Measurements from ENCODE around the gene KIF21A. TPM values are rescaled to one million over a fixed set of nuclear protein-coding genes. Genes with fewer than 3 reads are reported as not detected.
A peak's percentile ranks its signal among the peaks of the same experiment; 100 is the strongest.

KIF21A gene
- total and polyA plus RNA-seq, 2 of the 13 experiments (the other 11 are each of a cell fraction or from before 2014, with no cell fraction given) = 20.6 to 39.7 TPM

DNA sequence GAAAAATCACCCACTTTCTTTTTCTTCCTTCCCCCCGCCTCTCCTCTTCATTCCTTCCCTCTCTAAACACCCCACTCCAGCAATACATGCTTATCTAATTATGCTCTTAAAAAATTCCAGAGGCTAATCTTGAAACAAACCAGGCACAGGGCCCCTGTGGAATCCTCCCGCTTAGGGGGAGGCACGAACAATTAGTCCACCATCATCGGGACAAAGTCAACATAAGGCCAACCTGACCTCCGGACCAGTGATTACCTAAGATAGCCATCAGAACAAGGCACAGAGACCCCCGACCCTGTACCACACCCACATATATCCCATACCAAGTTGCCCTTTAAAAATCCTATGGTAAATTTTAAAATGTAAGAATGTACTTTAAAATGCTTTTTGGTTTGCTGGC lies 47.1 kb downstream of the KIF21A start:
- no peak overlapping the region for H3K9ac ChIP-seq (ENCODE audit: insufficient read depth, low read depth, low read length)
- H3K4me1 ChIP-seq (ENCODE audit: insufficient read depth, low read length) = peaks cover 9% of the 10 kb centered on the region; the same call in 1 of the 2 replicates
- no peak overlapping the region for H3K27ac ChIP-seq (ENCODE audit: extremely low read length, insufficient read depth, low read length)
- 0 out of 5 replicates have a peak, but pooled peaks cover 0 to 4% of the 10 kb centered on the region in 2 experiments for H3K36me3 ChIP-seq (replicated peaks in 1 of 2; ENCODE audit: control insufficient read depth in 1 of 2, insufficient read depth in 2 of 2, low read length in 2 of 2)
- POLR2A ChIA-PET = no interaction called here
- no peaks in the 10 kb centered on the region for H4K20me1 ChIP-seq (ENCODE audit: insufficient read depth, low read length)
- CTCF ChIA-PET (ENCODE audit: low intra/inter-chr PET ratio, low total read pairs) = no interaction called here
- DNase-seq (ENCODE audit: low spot score) (peak; percentile 28), ATAC-seq (no peak), FAIRE-seq (no peak)
- H2AFZ ChIP-seq (ENCODE audit: low read length) = no peak overlapping the region
- TF ChIP-seq MEIS1 (CRISPR knock-in tag; IDR thresholded peaks at IDR 0.05; ENCODE audit: borderline replicate concordance) (no peak), POGZ (CRISPR knock-in tag; IDR thresholded peaks at IDR 0.05) (peak; percentile 54; the same call in 1 of the 2 replicates), ZMYM4 (CRISPR knock-in tag; IDR thresholded peaks at IDR 0.05) (peak; percentile 68)
- TF ChIP-seq, protein P1, sequence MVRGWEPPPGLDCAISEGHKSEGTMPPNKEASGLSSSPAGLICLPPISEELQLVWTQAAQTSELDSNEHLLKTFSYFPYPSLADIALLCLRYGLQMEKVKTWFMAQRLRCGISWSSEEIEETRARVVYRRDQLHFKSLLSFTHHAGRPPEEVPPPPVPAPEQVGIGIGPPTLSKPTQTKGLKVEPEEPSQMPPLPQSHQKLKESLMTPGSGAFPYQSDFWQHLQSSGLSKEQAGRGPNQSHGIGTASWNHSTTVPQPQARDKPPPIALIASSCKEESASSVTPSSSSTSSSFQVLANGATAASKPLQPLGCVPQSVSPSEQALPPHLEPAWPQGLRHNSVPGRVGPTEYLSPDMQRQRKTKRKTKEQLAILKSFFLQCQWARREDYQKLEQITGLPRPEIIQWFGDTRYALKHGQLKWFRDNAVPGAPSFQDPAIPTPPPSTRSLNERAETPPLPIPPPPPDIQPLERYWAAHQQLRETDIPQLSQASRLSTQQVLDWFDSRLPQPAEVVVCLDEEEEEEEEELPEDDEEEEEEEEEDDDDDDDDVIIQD (CRISPR knock-in tag; IDR thresholded peaks at IDR 0.05; ENCODE audit: low read depth) = peak; percentile 24; the same call in 1 of the 2 replicates
- no peak overlapping the region for H3K4me3 ChIP-seq (replicated peaks in 1 of 3; ENCODE audit: insufficient read depth in 1 of 3, low read depth in 2 of 3, low read length in 3 of 3)
- H3K27me3 ChIP-seq (ENCODE audit: control insufficient read depth in 1 of 2, insufficient read depth in 2 of 2, low read length in 2 of 2) = no peaks in the 10 kb centered on the region
- H3K79me2 ChIP-seq (ENCODE audit: insufficient read depth, low read length) = no peaks in the 10 kb centered on the region
- intact Hi-C loops (cut with micrococcal nuclease; ENCODE audit: unreplicated experiment) = no loop called here
- 44% methylated on average over 6 of the region's 6 CpGs for WGBS (ENCODE audit: low lambda C conversion rate)
- in situ Hi-C loops (cut with HindIII; ENCODE audit: extremely low pct_ligation_motif_present, low pct_unique_long_range_greater_than_20kb) = no loop called here
- H3K4me2 ChIP-seq (ENCODE audit: low read depth, low read length) = no peak overlapping the region
- H3K9me3 ChIP-seq (ENCODE audit: low read length) = no peaks in the 10 kb centered on the region
- BruUV-seq (replicated peaks) = no TSS peak

DNA sequence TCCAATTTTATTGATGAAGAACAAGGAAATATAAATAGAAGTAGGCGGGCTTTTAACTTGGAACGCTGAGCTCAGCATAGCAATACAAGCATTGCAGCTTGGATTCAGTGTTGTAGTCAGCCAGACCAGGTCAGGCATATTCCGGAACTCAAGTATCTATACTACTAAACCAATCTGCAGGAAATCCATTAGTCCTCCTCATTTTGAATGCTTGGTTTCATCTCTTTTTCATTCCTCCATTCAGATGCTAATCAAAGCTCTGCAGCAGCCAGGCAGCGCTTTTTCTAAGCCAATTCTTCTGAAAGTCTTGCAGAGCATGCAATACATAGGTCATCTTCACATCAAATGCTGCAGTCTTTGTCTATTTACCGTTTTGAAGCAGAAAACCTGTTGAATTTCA lies 49.0 kb downstream of the KIF21A start:
- no peaks in the 10 kb centered on the region for H4K20me1 ChIP-seq (ENCODE audit: insufficient read depth, low read length)
- intact Hi-C loops (cut with micrococcal nuclease; ENCODE audit: unreplicated experiment) (no loop called here), in situ Hi-C loops (cut with HindIII; ENCODE audit: extremely low pct_ligation_motif_present, low pct_unique_long_range_greater_than_20kb) (no loop called here)
- FAIRE-seq = no peak
- H3K9ac ChIP-seq (ENCODE audit: insufficient read depth, low read depth, low read length) = no peak overlapping the region
- WGBS (ENCODE audit: low lambda C conversion rate) = 96% methylated on average over 5 of the region's 5 CpGs
- no peak for DNase-seq (ENCODE audit: low spot score)
- H3K36me3 ChIP-seq (replicated peaks in 1 of 2; ENCODE audit: control insufficient read depth in 1 of 2, insufficient read depth in 2 of 2, low read length in 2 of 2) = 0 out of 5 replicates have a peak, but pooled peaks cover 0 to 4% of the 10 kb centered on the region in 2 experiments
- no peak overlapping the region for H3K4me3 ChIP-seq (replicated peaks in 1 of 3; ENCODE audit: insufficient read depth in 1 of 3, low read depth in 2 of 3, low read length in 3 of 3)
- no peak overlapping the region for H3K4me2 ChIP-seq (ENCODE audit: low read depth, low read length)
- ChIA-PET POLR2A (no interaction called here), CTCF (ENCODE audit: low intra/inter-chr PET ratio, low total read pairs) (no interaction called here)
- BruUV-seq (replicated peaks) = no TSS peak
- H2AFZ ChIP-seq (ENCODE audit: low read length) = no peak overlapping the region
- peaks cover 9% of the 10 kb centered on the region; the same call in 1 of the 2 replicates for H3K4me1 ChIP-seq (ENCODE audit: insufficient read depth, low read length)
- peaks cover 4% of the 10 kb centered on the region for H3K79me2 ChIP-seq (ENCODE audit: insufficient read depth, low read length)
- H3K9me3 ChIP-seq (ENCODE audit: low read length) = no peaks in the 10 kb centered on the region
- no peaks in the 10 kb centered on the region for H3K27me3 ChIP-seq (ENCODE audit: control insufficient read depth in 1 of 2, insufficient read depth in 2 of 2, low read length in 2 of 2)
- no peak overlapping the region for H3K27ac ChIP-seq (ENCODE audit: extremely low read length, insufficient read depth, low read length)
- ATAC-seq = no peak
- TF ChIP-seq SMAD9 (CRISPR knock-in tag; IDR thresholded peaks at IDR 0.05) = no peak
- TF ChIP-seq, protein P2, sequence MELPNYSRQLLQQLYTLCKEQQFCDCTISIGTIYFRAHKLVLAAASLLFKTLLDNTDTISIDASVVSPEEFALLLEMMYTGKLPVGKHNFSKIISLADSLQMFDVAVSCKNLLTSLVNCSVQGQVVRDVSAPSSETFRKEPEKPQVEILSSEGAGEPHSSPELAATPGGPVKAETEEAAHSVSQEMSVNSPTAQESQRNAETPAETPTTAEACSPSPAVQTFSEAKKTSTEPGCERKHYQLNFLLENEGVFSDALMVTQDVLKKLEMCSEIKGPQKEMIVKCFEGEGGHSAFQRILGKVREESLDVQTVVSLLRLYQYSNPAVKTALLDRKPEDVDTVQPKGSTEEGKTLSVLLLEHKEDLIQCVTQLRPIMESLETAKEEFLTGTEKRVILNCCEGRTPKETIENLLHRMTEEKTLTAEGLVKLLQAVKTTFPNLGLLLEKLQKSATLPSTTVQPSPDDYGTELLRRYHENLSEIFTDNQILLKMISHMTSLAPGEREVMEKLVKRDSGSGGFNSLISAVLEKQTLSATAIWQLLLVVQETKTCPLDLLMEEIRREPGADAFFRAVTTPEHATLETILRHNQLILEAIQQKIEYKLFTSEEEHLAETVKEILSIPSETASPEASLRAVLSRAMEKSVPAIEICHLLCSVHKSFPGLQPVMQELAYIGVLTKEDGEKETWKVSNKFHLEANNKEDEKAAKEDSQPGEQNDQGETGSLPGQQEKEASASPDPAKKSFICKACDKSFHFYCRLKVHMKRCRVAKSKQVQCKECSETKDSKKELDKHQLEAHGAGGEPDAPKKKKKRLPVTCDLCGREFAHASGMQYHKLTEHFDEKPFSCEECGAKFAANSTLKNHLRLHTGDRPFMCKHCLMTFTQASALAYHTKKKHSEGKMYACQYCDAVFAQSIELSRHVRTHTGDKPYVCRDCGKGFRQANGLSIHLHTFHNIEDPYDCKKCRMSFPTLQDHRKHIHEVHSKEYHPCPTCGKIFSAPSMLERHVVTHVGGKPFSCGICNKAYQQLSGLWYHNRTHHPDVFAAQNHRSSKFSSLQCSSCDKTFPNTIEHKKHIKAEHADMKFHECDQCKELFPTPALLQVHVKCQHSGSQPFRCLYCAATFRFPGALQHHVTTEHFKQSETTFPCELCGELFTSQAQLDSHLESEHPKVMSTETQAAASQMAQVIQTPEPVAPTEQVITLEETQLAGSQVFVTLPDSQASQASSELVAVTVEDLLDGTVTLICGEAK (IDR thresholded peaks at IDR 0.05) = no peak
- TF ChIP-seq, protein P2 (CRISPR knock-in tag; IDR thresholded peaks at IDR 0.05) = no peak
- TF ChIP-seq PAX8 (CRISPR knock-in tag; IDR thresholded peaks at IDR 0.05; ENCODE audit: borderline replicate concordance) = no peak
